CD4-positive, alpha-beta T cell (primary cell): Measurements from ENCODE around the gene PRKCSH. TPM values are rescaled to one million over a fixed set of nuclear protein-coding genes. Genes with fewer than 3 reads are reported as not detected.

Experiments used
- ATAC-seq: fragments of 200-7000 bp; cut with Tn5 transposase; one replicate; pipeline ENCODE4 v1.10.0; 2022; ENCODE audit warnings: mild to moderate bottlenecking; ENCODE audit not compliant: poor library complexity
- CTCF ChIA-PET: fragments of 350-600 bp; sonication (Branson Sonifier 250); formaldehyde crosslinking; loops from one replicate; lab custom pipeline; 2021; ENCODE audit warnings: antibody characterized with exemption, inconsistent platforms; lab: Charles Lee
- POLR2A ChIA-PET: fragments of 350-600 bp; sonication (Branson Sonifier 250); formaldehyde crosslinking; loops from one replicate; lab custom pipeline; 2021; ENCODE audit warnings: antibody characterized with exemption, inconsistent platforms; lab: Charles Lee
- DNase-seq, 14 experiments: peaks; one replicate each; pipeline ENCODE4 v3.0.0-alpha.2; 2013 to 2020; ENCODE audit warnings: mixed read lengths in 2 of 14
- H3K27ac ChIP-seq, 2 donors: one replicate each; pipeline versions ENCODE4 v1.5.1 to v1.7.0; 2013; ENCODE audit warnings: low read length in 2 of 2, low read depth in 1 of 2, mild to moderate bottlenecking in 1 of 2
- H3K27me3 ChIP-seq, 2 experiments: 1 replicate in 1 of 2; 2 replicates in 1 of 2; pipeline versions ENCODE4 v1.6.1 to v1.7.0; 2013; ENCODE audit warnings: low read length in 2 of 2, control low read depth in 1 of 2, mild to moderate bottlenecking in 1 of 2, moderate library complexity in 1 of 2; ENCODE audit not compliant: insufficient read depth in 2 of 2, control insufficient read depth in 1 of 2
- H3K36me3 ChIP-seq: one replicate; pipeline ENCODE4 v1.6.1; 2013; ENCODE audit warnings: low read length, control low read depth; ENCODE audit not compliant: insufficient read depth
- H3K4me1 ChIP-seq: one replicate; pipeline ENCODE4 v1.6.1; 2013; ENCODE audit warnings: low read length, control low read depth; ENCODE audit not compliant: insufficient read depth
- H3K4me3 ChIP-seq: one replicate; pipeline ENCODE4 v1.5.1; 2013; ENCODE audit warnings: mild to moderate bottlenecking, low read length, moderate library complexity
- H3K9me3 ChIP-seq, 2 experiments: 1 replicate in 1 of 2; 2 replicates in 1 of 2; pipeline versions ENCODE4 v1.6.1 to v1.7.0; 2013; ENCODE audit warnings: low read length in 2 of 2, mild to moderate bottlenecking in 2 of 2, control low read depth in 1 of 2, moderate library complexity in 1 of 2; ENCODE audit not compliant: control insufficient read depth in 1 of 2, insufficient read depth in 1 of 2
- H3K27ac Mint-ChIP-seq: one replicate; pipeline ENCODE4 v1.8.0; 2020; ENCODE audit warnings: mixed read lengths
- H3K27me3 Mint-ChIP-seq: one replicate; pipeline ENCODE4 v1.8.0; 2021; ENCODE audit warnings: mixed read lengths
- H3K36me3 Mint-ChIP-seq: one replicate; pipeline ENCODE4 v1.8.0; 2021; ENCODE audit warnings: low read depth, mixed read lengths
- H3K4me1 Mint-ChIP-seq: one replicate; pipeline ENCODE4 v1.8.0; 2021; ENCODE audit warnings: low read depth, mixed read lengths
- H3K4me3 Mint-ChIP-seq: one replicate; pipeline ENCODE4 v1.8.0; 2020; ENCODE audit warnings: mild to moderate bottlenecking, mixed read lengths
- H3K9me3 Mint-ChIP-seq: one replicate; pipeline ENCODE4 v1.8.0; 2020; ENCODE audit warnings: mixed read lengths
- CTCF ChIP-seq: fragments of 200-600 bp; IDR thresholded peaks from one replicate; pipeline ENCODE4 v1.8.0; 2022; ENCODE audit warnings: antibody characterized with exemption, mild to moderate bottlenecking
- intact Hi-C, 2 experiments: fragments of 100-400 bp; cut with DNase I in 1 of 2; cut with micrococcal nuclease in 1 of 2; formaldehyde crosslinking; loops; one replicate each; pipeline versions ENCODE4 v1.15.1 to v1.9.0; 2023 to 2025; cut with DNase I, micrococcal nuclease
- total RNA-seq, 174 experiments: library from RNA in 2 of 174; stranded (reverse) in 2 of 174; gene quantifications; one replicate each; pipeline ENCODE4 v1.2.3 and lab custom pipeline; 2021 to 2026

PRKCSH gene
- total RNA-seq, 2 experiments from 2014 or later = 257 to 260 TPM

- Mint-ChIP-seq H3K36me3 (no peaks in the 10 kb centered on the region), H3K4me1 (peaks cover 37% of the 10 kb centered on the region), H3K4me3 (no peak overlapping the region), H3K27me3 (peaks cover 64% of the 10 kb centered on the region), H3K9me3 (no peaks in the 10 kb centered on the region), H3K27ac (no peak overlapping the region)
- H3K27ac ChIP-seq = no peak overlapping the region
- ChIA-PET POLR2A (no interaction called here), CTCF (no interaction called here)
- intact Hi-C loops = no loop called here
- TF ChIP-seq CTCF = no peak
- DNase-seq (no peak), ATAC-seq (no peak)
- H3K36me3 ChIP-seq = no peaks in the 10 kb centered on the region
- H3K27me3 ChIP-seq = peaks cover 40 to 46% of the 10 kb centered on the region in 2 experiments
- H3K4me3 ChIP-seq = no peak overlapping the region
- H3K4me1 ChIP-seq = peaks cover 41% of the 10 kb centered on the region
- H3K9me3 ChIP-seq = peaks cover 0 to 28% of the 10 kb centered on the region in 2 experiments
Measured at GRCh38 chr19:11418094-11418548, 17.3 kb upstream of the PRKCSH start.

DNA sequence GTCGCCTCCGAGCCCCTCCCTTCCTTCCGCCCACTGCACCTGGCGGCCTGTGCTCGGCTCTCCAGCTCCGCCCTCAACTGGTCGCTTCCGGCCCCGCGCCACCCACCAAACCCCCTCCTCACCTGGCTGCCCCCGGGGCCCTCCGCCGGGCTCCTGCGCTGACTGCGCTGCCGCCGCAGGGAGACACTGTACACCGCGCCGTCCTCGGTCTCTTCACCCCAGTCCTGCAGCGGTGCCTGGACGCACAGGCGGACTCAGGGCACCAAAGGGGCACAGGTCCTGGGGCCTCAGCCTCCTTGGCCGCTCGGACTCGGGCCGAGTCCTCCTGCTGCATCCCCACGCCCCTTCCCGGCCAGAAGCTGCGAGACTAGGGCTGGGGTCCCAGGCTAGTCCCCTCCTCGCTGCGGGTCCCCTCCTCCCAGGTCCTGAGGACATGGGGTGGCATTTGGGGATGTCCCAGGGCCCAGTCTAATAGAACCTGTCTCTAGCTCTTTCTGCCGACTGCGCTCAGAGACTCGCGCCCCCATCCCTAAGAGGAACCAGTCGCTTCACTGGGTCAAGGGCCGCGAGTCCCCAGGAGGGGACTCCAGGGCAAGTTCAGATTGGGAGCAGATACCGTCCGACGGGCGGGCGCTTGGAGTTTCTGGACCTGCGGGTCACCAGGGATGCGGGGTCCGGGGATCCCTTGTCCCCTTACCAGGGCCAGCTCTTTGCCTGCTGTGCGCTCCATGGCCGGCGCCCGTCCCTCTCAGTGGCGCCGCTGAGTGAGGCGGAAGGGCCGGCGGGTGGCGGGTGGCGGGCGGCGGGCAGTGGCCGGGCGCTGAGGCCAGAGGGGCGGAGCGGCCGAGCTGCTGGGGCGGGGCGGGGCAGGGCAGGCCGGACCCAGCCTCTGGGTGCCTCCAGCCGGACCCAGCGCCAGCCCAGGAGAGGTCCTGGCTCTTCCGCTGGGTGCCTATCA lies 16.6 kb upstream of the PRKCSH start, which contains the start of gene RGL3:
RGL3 (minus strand) TSS at position 766 of the 958 bp plus-strand sequence; CDS start at position 730, 36 bp downstream.
- Mint-ChIP-seq H3K27ac (no peak within 1 kb of the TSS), H3K4me1 (peaks cover 43% of the 10 kb centered on the region), H3K9me3 (no peaks in the 10 kb centered on the region), H3K4me3 (peak within 1 kb of the TSS; percentile 74), H3K27me3 (peaks cover 71% of the 10 kb centered on the region), H3K36me3 (no peaks in the 10 kb centered on the region)
- Histone ChIP-seq H3K27me3 (peaks cover 47 to 53% of the 10 kb centered on the region in 2 experiments), H3K4me1 (peaks cover 48% of the 10 kb centered on the region), H3K36me3 (no peaks in the 10 kb centered on the region), H3K9me3 (peaks cover 0 to 33% of the 10 kb centered on the region in 2 experiments), H3K4me3 (no peak within 1 kb of the TSS), H3K27ac (no peak within 1 kb of the TSS)
- intact Hi-C loops = no loop called here
- ChIA-PET POLR2A (interaction anchor here (1.0 to 1.3 kb wide), 2 partner anchors 16 to 44 kb away, joined by 3 to 4 read pairs; partner anchors contain the start of genes ODAD3, PRKCSH and SWSAP1), CTCF (interaction anchor here (1.5 to 1.6 kb wide), 2 partner anchors 16 to 38 kb away, joined by 4 to 5 read pairs; partner anchors contain the start of genes ODAD3 and PRKCSH)
- ATAC-seq = no peak
- no peak for TF ChIP-seq CTCF
- DNase-seq = no peak
